Endothelial cell of umbilical vein (primary cell): ENCODE results near the gene ACKR3. TPM values are rescaled to one million over a fixed set of nuclear protein-coding genes. Genes with fewer than 3 reads are reported as not detected.

ENCODE experiments used
- BruUV-seq: library from RNA; stranded (reverse); fragments of 400-500 nt; replicated peaks from 2 replicates; lab custom pipeline; 2021; lab: Mats Ljungman, UMichigan
- CTCF ChIA-PET: fragments of 300-600, 350-600 bp; sonication (Branson Sonifier 250); formaldehyde crosslinking; loops from one replicate; lab custom pipeline; 2021; ENCODE audit warnings: antibody characterized with exemption, inconsistent platforms; lab: Charles Lee
- POLR2A ChIA-PET: fragments of 300-600, 350-600 bp; sonication (Branson Sonifier 250); formaldehyde crosslinking; loops from one replicate; lab custom pipeline; 2021; ENCODE audit warnings: antibody characterized with exemption, inconsistent platforms; lab: Charles Lee
- DNase-seq: peaks from one replicate; pipeline ENCODE4 v3.0.0-alpha.2; 2011; ENCODE audit warnings: low read depth, low spot score
- FAIRE-seq: peaks from 2 replicates; lab custom pipeline; 2011; peaks lifted over from hg19 to GRCh38; lab: Jason Lieb, UNC
- H2AFZ ChIP-seq: 2 replicates; pipeline ENCODE4 v1.6.0; 2012; ENCODE audit warnings: low read depth, low read length, control low read depth, inconsistent platforms
- H3K27ac ChIP-seq: 2 replicates; pipeline ENCODE4 v1.5.1; 2011; ENCODE audit warnings: low read depth, mild to moderate bottlenecking, control low read depth, low read length, moderate library complexity; ENCODE audit not compliant: insufficient read depth
- H3K27me3 ChIP-seq, 2 experiments: 2 replicates each; pipeline versions ENCODE4 v1.6.0 to v1.6.1; 2011; ENCODE audit warnings: low read length in 2 of 2, mixed read lengths in 1 of 2; ENCODE audit not compliant: control insufficient read depth in 2 of 2, insufficient read depth in 2 of 2
- H3K36me3 ChIP-seq, 2 experiments: 2 replicates in 1 of 2; 3 replicates in 1 of 2; pipeline ENCODE4 v1.5.1; 2011; ENCODE audit warnings: low read length in 2 of 2, mild to moderate bottlenecking in 1 of 2, moderate library complexity in 1 of 2; ENCODE audit not compliant: control insufficient read depth in 2 of 2, insufficient read depth in 2 of 2; ENCODE audit errors: extremely low read depth in 1 of 2
- H3K4me1 ChIP-seq: 3 replicates; pipeline ENCODE4 v1.5.1; 2011; ENCODE audit warnings: mild to moderate bottlenecking, low read length; ENCODE audit not compliant: control insufficient read depth, insufficient read depth; ENCODE audit errors: extremely low read depth
- H3K4me2 ChIP-seq: 2 replicates; pipeline ENCODE4 v1.6.1; 2011; ENCODE audit warnings: low read length, control low read depth, mixed read lengths; ENCODE audit not compliant: insufficient read depth
- H3K4me3 ChIP-seq, 3 experiments: fragments of 200-600 bp in 1 of 3; sonication (generic), shearing (Covaris generic) in 1 of 3; replicated peaks in 1 of 3; 2 replicates each; pipeline ENCODE4 v1.5.1; 2011 to 2016; ENCODE audit warnings: control low read depth in 3 of 3, low read length in 3 of 3, mild to moderate bottlenecking in 2 of 3, inconsistent platforms in 1 of 3, low read depth in 1 of 3, moderate library complexity in 1 of 3; ENCODE audit not compliant: insufficient read depth in 1 of 3
- H3K79me2 ChIP-seq: 2 replicates; pipeline ENCODE4 v1.6.0; 2012; ENCODE audit warnings: low read length, inconsistent platforms; ENCODE audit not compliant: control insufficient read depth, insufficient read depth
- H3K9ac ChIP-seq: replicated peaks from 2 replicates; pipeline ENCODE3; 2011; ENCODE audit warnings: low read length, control low read depth; ENCODE audit not compliant: insufficient read depth; ENCODE audit errors: extremely low read depth
- H3K9me1 ChIP-seq: replicated peaks from 3 replicates; pipeline ENCODE4 v1.6.0; 2011; ENCODE audit warnings: mild to moderate bottlenecking, low read length; ENCODE audit not compliant: control insufficient read depth, insufficient read depth; ENCODE audit errors: extremely low read depth
- H3K9me3 ChIP-seq: replicated peaks from 2 replicates; pipeline ENCODE4 v1.5.1; 2012; ENCODE audit warnings: low read length, inconsistent platforms; ENCODE audit not compliant: control insufficient read depth, insufficient read depth
- H4K20me1 ChIP-seq: replicated peaks from 2 replicates; pipeline ENCODE3; 2011; ENCODE audit warnings: mild to moderate bottlenecking, low read length; ENCODE audit not compliant: control insufficient read depth, insufficient read depth; ENCODE audit errors: extremely low read depth
- EZH2 ChIP-seq: IDR thresholded peaks from 2 replicates; pipeline ENCODE4 v1.6.1; 2012; ENCODE audit warnings: borderline replicate concordance, low read depth, mild to moderate bottlenecking, moderate library complexity, low read length, inconsistent platforms; ENCODE audit not compliant: severe bottlenecking
- FOS ChIP-seq: IDR thresholded peaks from 2 replicates; pipeline ENCODE4 v1.6.1; 2011; ENCODE audit warnings: mild to moderate bottlenecking, low read length, moderate library complexity, borderline replicate concordance; ENCODE audit not compliant: insufficient read depth
- GATA2 ChIP-seq: IDR thresholded peaks from 2 replicates; pipeline ENCODE4 v1.7.0; 2011; ENCODE audit warnings: low read depth, mild to moderate bottlenecking, moderate library complexity, mixed read lengths, low read length; ENCODE audit not compliant: insufficient read length, insufficient read depth
- JUN ChIP-seq: IDR thresholded peaks from 2 replicates; pipeline ENCODE4 v1.6.1; 2011; ENCODE audit warnings: borderline replicate concordance, low read depth; ENCODE audit not compliant: insufficient read length, insufficient read depth
- MYC ChIP-seq: IDR thresholded peaks from one replicate; pipeline ENCODE4 v1.6.1; 2011; ENCODE audit warnings: mild to moderate bottlenecking, low read depth, low read length
- POLR2A ChIP-seq: IDR thresholded peaks from 2 replicates; pipeline ENCODE4 v1.6.1; 2012; ENCODE audit warnings: low read depth, mild to moderate bottlenecking, control low read depth, low read length
- POLR2AphosphoS5 ChIP-seq: IDR thresholded peaks from 2 replicates; pipeline ENCODE4 v1.6.1; 2012; ENCODE audit warnings: low read depth, mild to moderate bottlenecking, control low read depth, low read length, moderate library complexity; ENCODE audit not compliant: insufficient read depth
- dilution Hi-C: fragments of 300-500 bp; cut with MboI; formaldehyde crosslinking; loops from one replicate; pipeline ENCODE4 v1.15.0; 2019; ENCODE audit warnings: low sequenced_read_pairs; ENCODE audit not compliant: extremely low pct_ligation_motif_present
- intact Hi-C: fragments of 100-400 bp; cut with micrococcal nuclease; formaldehyde crosslinking; loops from one replicate; pipeline ENCODE4 v1.10.0; 2022
- polyA plus RNA-seq, 4 experiments: library from polyadenylated mRNA; depleted of rRNA in 3 of 4; stranded (reverse) in 3 of 4; unstranded in 1 of 4; fragments of >200 nt; gene quantifications; 2 replicates each; pipeline versions ENCODE4 v1.2.1 to v1.2.3, GENCODE V29; 2011 to 2012; ENCODE audit warnings: missing spikeins in 1 of 4
- total RNA-seq: library from RNA; stranded (reverse); gene quantifications from 2 replicates; pipeline ENCODE4 v1.2.3, GENCODE V29; 2021
- TF ChIP-seq, protein P1 (sequence below), 2 donors: IDR thresholded peaks; 1 replicate in 1 of 2; 2 replicates in 1 of 2; pipeline ENCODE4 v1.5.1; 2011; ENCODE audit warnings: low read length in 2 of 2, mild to moderate bottlenecking in 2 of 2, moderate library complexity in 2 of 2, control low read depth in 1 of 2, inconsistent platforms in 1 of 2, low read depth in 1 of 2; ENCODE audit not compliant: insufficient read depth in 1 of 2; ENCODE audit errors: extremely low read depth in 1 of 2
- TF ChIP-seq, protein P2 (sequence below): IDR thresholded peaks from 2 replicates; pipeline ENCODE4 v1.6.1; 2011; ENCODE audit not compliant: insufficient read depth, insufficient read length

The ACKR3 gene
- total and polyA plus RNA-seq, 2 donors (not counting 3 experiments of a cell fraction or from before 2014, with no cell fraction given): 31.1 to 428 TPM

DNA sequence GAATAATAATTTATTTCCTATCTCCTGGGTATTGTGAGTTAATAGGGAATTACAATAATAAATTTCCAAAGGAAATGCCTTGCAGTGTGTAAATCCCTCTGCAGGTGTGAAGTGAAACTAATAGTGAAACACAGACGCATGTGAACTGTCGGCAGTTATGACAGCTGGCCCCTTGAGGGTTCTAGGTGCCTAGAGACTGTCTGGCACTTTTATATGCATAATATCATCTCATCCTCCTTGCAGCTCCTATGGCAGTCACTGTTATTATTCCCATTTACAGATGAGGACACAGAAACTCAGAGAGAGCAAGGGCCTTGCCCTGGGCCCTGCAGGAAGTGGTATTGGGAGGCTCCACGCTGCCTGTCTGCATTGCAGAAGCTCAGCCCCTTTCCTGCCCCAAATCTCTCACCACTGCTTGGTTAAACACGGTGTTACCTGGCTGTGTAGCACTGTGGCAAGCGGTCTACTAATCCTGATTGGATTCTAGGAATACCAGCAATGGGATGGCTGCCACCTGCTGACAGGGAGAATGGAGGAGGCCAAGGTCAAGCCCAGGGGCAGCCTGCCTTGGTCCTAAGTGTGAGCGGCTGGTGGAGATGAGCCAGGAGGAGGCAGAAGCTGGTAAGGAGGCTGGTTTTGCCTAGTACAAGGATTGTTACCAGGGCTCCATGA is 32.8 kb upstream of the ACKR3 start:
- no peaks in the 10 kb centered on the region for H3K9me3 ChIP-seq
- no peaks in the 10 kb centered on the region for H3K79me2 ChIP-seq
- POLR2A ChIA-PET: no interaction called here
- DNase-seq: no peak
- no peaks in the 10 kb centered on the region for H3K9me1 ChIP-seq
- no peak for TF ChIP-seq POLR2A
- TF ChIP-seq, protein P1, sequence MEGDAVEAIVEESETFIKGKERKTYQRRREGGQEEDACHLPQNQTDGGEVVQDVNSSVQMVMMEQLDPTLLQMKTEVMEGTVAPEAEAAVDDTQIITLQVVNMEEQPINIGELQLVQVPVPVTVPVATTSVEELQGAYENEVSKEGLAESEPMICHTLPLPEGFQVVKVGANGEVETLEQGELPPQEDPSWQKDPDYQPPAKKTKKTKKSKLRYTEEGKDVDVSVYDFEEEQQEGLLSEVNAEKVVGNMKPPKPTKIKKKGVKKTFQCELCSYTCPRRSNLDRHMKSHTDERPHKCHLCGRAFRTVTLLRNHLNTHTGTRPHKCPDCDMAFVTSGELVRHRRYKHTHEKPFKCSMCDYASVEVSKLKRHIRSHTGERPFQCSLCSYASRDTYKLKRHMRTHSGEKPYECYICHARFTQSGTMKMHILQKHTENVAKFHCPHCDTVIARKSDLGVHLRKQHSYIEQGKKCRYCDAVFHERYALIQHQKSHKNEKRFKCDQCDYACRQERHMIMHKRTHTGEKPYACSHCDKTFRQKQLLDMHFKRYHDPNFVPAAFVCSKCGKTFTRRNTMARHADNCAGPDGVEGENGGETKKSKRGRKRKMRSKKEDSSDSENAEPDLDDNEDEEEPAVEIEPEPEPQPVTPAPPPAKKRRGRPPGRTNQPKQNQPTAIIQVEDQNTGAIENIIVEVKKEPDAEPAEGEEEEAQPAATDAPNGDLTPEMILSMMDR (IDR thresholded peaks at IDR 0.05; ENCODE audit: extremely low read depth in 1 of 2, insufficient read depth in 1 of 2, low read depth in 1 of 2, low read length in 2 of 2): no peak
- TF ChIP-seq, protein P2, sequence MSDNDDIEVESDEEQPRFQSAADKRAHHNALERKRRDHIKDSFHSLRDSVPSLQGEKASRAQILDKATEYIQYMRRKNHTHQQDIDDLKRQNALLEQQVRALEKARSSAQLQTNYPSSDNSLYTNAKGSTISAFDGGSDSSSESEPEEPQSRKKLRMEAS: no peak
- TF ChIP-seq EZH2: no peak
- TF ChIP-seq POLR2AphosphoS5: no peak
- TF ChIP-seq MYC: no peak
- TF ChIP-seq FOS: no peak
- TF ChIP-seq GATA2: no peak
- TF ChIP-seq JUN: no peak
- no peaks in the 10 kb centered on the region for H3K36me3 ChIP-seq
- H3K27me3 ChIP-seq: no peaks in the 10 kb centered on the region
- H2AFZ ChIP-seq: no peak overlapping the region
- H3K4me3 ChIP-seq: no peak overlapping the region
- peaks cover 12% of the 10 kb centered on the region for H3K4me1 ChIP-seq
- FAIRE-seq: no peak
- H3K4me2 ChIP-seq: no peak overlapping the region
- intact Hi-C loops: no loop called here
- dilution Hi-C loops: no loop called here
- H4K20me1 ChIP-seq: no peaks in the 10 kb centered on the region
- CTCF ChIA-PET: interaction anchor here (1.0 to 2.7 kb wide), 2 partner anchors 24 to 32 kb away, joined by 3 to 12 read pairs; no protein-coding TSS in a partner anchor
- BruUV-seq: no TSS peak
- no peak overlapping the region for H3K27ac ChIP-seq
- H3K9ac ChIP-seq: no peak overlapping the region
